Esophagus (tissue), 2 donors: Measurements from ENCODE around the gene ZSCAN4. TPM values are rescaled to one million over a fixed set of nuclear protein-coding genes. Genes with fewer than 3 reads are reported as not detected.

ENCODE experiments used
- H3K27ac ChIP-seq, 2 donors: one replicate each; pipeline ENCODE4 v1.5.1; 2013; ENCODE audit warnings: low read depth in 2 of 2, mild to moderate bottlenecking in 2 of 2, inconsistent platforms in 1 of 2, low read length in 1 of 2, moderate library complexity in 1 of 2
- H3K27me3 ChIP-seq, 2 donors: one replicate each; pipeline ENCODE4 v1.6.1; 2013; ENCODE audit warnings: low read length in 2 of 2, control low read depth in 1 of 2, mild to moderate bottlenecking in 1 of 2; ENCODE audit not compliant: insufficient read depth in 2 of 2, control insufficient read depth in 1 of 2
- H3K36me3 ChIP-seq, 2 donors: one replicate each; pipeline ENCODE4 v1.6.1; 2013; ENCODE audit warnings: low read length in 1 of 2; ENCODE audit not compliant: control insufficient read depth in 2 of 2, insufficient read depth in 2 of 2
- H3K4me1 ChIP-seq, 2 donors: one replicate each; pipeline ENCODE4 v1.6.1; 2013; ENCODE audit warnings: low read length in 1 of 2; ENCODE audit not compliant: control insufficient read depth in 2 of 2, insufficient read depth in 2 of 2
- H3K4me3 ChIP-seq, 2 donors: one replicate each; pipeline ENCODE4 v1.5.1; 2013; ENCODE audit warnings: low read length in 2 of 2, mild to moderate bottlenecking in 2 of 2, low read depth in 1 of 2, moderate library complexity in 1 of 2
- H3K9me3 ChIP-seq, 2 donors: one replicate each; pipeline ENCODE4 v1.6.1; 2013; ENCODE audit warnings: mild to moderate bottlenecking in 2 of 2, low read depth in 1 of 2, low read length in 1 of 2, moderate library complexity in 1 of 2; ENCODE audit not compliant: control insufficient read depth in 2 of 2, insufficient read depth in 1 of 2
- WGBS, 2 donors: extraction: QIAGEN DNeasy Blood & Tissue Kit; methylation state at CpG; one replicate each; pipeline ENCODE4 v1.1.7; 2013; 5-methylcytosine and 5-hydroxymethylcytosine counted together
- polyA plus RNA-seq, 2 donors: library from polyadenylated mRNA; stranded (reverse); fragments of 200-250 nt; gene quantifications; one replicate each; pipeline ENCODE4 v1.2.3, GENCODE V29; 2013
- donor health status: healthy with polysubstance abuse.
- donor health status: Bipolar disorder and iron deficiency.

The ZSCAN4 gene
- polyA plus RNA-seq, 2 donors = 0.01 to 0.08 TPM

DNA sequence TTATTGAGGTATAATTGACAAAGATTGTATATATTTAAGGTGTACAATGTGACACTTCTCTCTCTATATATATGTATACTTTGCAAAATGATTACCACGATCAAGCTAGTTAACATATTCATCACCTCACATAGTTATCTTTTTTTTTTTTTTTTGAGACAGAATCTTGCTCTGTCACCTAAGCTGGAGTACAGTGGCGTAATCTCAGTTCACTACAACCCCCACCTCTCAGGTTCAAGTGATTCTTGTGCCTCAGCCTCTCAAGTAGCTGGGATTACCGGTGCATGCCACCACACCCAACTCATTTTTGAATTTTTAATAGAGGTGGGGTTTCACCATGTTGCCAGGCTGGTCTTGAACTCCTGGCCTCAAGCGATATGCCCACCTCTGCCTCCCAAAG is 3.7 kb downstream of the ZSCAN4 start:
- Histone ChIP-seq H3K27ac (no peak overlapping the region), H3K4me3 (no peak overlapping the region), H3K9me3 (no peaks in the 10 kb centered on the region), H3K36me3 (no peaks in the 10 kb centered on the region), H3K27me3 (no peaks in the 10 kb centered on the region), H3K4me1 (no peaks in the 10 kb centered on the region)
- 76 to 81% methylated on average over 4 of the region's 4 CpGs for WGBS, 2 donors

DNA sequence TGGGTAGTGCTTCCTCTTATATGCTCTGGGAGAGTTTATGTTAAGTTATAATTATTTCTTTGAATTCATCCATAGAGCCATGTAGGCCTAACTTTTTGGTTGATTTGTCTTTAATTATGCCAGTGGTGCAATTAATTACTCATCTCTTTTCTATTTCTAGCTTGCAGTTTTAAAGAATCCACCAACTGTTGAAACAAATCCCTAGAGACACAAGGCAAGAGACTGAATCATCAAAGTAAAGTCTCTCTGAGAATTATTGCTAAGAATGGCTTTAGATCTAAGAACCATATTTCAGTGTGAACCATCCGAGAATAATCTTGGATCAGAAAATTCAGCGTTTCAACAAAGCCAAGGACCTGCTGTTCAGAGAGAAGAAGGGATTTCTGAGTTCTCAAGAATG is 7.1 kb downstream of the ZSCAN4 start:
- no peaks in the 10 kb centered on the region for H3K9me3 ChIP-seq
- H3K4me1 ChIP-seq = no peaks in the 10 kb centered on the region
- WGBS, 2 donors = 64 to 66% methylated on average over 2 of the region's 2 CpGs
- H3K4me3 ChIP-seq = no peak overlapping the region
- no peaks in the 10 kb centered on the region for H3K27me3 ChIP-seq
- no peaks in the 10 kb centered on the region for H3K36me3 ChIP-seq
- no peak overlapping the region for H3K27ac ChIP-seq

DNA sequence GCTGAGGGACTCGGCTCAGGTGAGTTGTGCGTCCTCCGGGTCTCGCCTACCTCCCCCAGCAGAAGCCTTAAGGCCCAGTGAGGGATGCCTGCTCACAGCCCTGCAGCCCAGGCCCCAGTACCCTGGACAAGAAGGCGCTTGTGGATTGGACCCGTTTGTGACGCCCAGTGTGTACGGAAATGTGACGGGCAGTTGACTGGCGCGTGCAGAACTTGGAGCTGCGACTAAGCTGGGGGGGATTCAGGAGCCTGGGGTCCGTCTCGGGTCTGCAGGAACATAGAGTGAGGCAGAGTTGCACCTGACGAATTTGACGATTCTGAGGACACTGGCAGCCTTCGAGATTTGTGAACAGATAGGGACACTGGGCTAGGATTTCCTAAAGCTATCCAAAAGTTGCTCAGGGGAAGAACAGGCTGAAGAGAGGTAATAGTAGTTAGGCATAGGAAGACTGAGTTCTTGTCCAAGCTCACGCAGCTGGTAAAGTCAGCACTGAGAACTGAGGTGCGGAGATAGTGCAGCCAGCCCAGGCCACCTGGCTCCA is 13.6 kb downstream of the ZSCAN4 start:
- Histone ChIP-seq H3K4me1 (peaks cover 2 to 7% of the 10 kb centered on the region in 2 donors), H3K4me3 (peak overlapping the region; percentile 94 to 98), H3K36me3 (peaks cover 9 to 36% of the 10 kb centered on the region in 2 donors), H3K27ac (peak overlapping the region in 1 of 2 donors; percentile 76), H3K27me3 (no peaks in the 10 kb centered on the region), H3K9me3 (peaks cover 22 to 41% of the 10 kb centered on the region in 2 donors)
- WGBS, 2 donors = 4 to 5% methylated on average over 19 of the region's 19 CpGs

DNA sequence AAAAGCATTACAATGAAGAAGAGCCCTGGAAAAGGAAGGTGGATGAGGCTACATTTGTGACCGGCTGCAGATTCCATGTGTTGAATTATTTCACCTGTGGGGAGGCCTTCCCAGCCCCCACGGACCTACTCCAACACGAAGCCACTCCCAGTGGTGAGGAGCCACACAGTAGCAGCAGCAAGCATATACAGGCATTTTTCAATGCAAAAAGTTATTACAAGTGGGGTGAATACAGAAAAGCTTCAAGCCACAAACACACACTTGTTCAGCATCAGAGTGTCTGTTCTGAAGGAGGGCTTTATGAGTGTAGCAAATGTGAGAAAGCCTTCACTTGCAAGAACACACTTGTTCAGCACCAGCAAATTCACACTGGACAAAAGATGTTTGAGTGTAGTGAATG is 18.0 kb downstream of the ZSCAN4 start:
- H3K4me3 ChIP-seq = no peak overlapping the region

DNA sequence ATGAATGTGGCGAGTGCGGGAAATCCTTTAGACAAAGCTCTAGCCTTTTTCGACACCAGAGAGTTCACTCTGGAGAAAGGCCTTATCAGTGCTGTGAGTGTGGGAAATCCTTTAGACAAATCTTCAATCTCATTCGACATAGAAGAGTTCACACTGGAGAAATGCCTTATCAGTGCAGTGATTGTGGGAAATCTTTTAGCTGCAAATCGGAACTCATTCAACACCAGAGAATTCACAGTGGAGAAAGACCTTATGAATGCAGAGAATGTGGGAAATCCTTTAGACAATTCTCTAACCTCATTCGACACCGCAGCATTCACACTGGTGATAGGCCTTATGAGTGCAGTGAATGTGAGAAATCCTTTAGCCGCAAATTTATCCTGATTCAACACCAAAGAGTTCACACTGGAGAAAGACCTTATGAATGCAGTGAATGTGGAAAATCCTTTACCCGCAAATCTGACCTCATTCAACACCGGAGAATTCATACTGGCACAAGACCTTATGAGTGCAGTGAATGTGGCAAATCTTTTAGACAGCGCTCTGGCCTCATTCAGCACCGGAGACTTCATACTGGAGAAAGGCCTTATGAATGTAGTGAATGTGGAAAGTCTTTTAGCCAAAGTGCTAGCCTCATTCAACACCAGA is 18.8 kb downstream of the ZSCAN4 start:
- H3K4me1 ChIP-seq = peaks cover 2 to 4% of the 10 kb centered on the region in 2 donors
- 98% methylated on average over 12 of the region's 12 CpGs for WGBS, 2 donors
- H3K4me3 ChIP-seq = no peak overlapping the region
- H3K27ac ChIP-seq = no peak overlapping the region
- H3K27me3 ChIP-seq = no peaks in the 10 kb centered on the region
- peaks cover 10 to 36% of the 10 kb centered on the region in 2 donors for H3K36me3 ChIP-seq
- peaks cover 29 to 64% of the 10 kb centered on the region in 2 donors for H3K9me3 ChIP-seq

More for the DNA sequence above, 18.0 kb downstream of the ZSCAN4 start:
- Histone ChIP-seq H3K36me3 (peaks cover 10 to 36% of the 10 kb centered on the region in 2 donors), H3K9me3 (peaks cover 29 to 64% of the 10 kb centered on the region in 2 donors), H3K27me3 (no peaks in the 10 kb centered on the region), H3K4me1 (peaks cover 2 to 7% of the 10 kb centered on the region in 2 donors), H3K27ac (no peak overlapping the region)
- 98 to 99% methylated on average over 3 of the region's 3 CpGs for WGBS, 2 donors

DNA sequence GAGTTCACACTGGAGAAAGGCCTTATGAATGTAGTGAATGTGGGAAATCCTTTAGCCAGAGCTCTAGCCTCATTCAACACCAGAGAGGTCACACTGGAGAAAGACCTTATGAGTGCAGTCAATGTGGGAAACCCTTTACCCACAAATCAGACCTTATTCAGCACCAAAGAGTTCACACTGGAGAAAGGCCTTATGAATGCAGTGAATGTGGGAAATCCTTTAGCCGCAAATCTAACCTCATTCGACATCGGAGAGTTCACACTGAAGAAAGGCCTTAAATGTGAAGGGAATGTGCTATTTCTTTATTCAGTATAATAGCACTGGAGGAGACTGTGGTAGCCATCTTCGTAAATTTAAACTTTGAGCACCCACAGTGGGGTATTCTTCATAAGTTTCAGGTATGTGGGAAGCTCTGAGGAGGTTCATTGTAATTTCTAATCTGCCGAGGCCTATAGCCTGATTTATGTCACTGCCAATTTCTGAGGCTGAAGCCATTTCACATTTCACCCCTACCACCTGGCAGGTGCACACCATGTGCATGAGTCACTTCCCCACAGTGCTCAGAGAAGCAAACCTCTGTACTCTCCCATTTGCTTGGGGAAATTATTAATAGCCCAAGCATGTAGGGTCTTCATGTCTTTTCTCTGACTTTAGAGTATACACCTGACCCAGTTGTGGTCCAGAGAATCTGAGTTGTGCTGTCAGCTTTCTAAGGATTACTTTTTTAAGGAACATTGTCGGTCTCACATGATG is 19.5 kb downstream of the ZSCAN4 start:
- Histone ChIP-seq H3K9me3 (peaks cover 33 to 67% of the 10 kb centered on the region in 2 donors), H3K4me1 (no peaks in the 10 kb centered on the region), H3K27ac (no peak overlapping the region), H3K27me3 (no peaks in the 10 kb centered on the region), H3K36me3 (peaks cover 10 to 36% of the 10 kb centered on the region in 2 donors), H3K4me3 (no peak overlapping the region)
- WGBS, 2 donors = 97% methylated on average over 6 of the region's 6 CpGs

DNA sequence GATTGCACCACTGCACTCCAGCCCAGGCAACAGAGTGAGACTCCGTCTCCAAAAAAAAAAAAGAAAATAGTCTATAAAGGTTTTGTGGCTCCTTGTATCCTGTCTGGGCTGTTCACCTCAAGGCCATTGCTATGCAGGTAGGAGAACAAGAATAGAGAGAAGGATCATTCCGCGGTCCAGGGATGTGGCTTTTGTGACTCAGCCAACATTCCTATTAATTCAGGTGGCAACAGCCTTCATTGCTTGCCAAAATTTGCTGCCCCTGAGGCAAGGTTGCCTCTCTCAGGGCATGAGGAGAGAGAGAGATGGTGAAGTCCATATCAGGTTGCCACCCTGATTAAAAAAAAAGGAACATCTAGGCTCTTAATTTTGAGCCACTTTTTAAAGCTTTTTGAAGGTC is 21.0 kb downstream of the ZSCAN4 start:
- peaks cover 10 to 23% of the 10 kb centered on the region in 2 donors for H3K36me3 ChIP-seq
- H3K27ac ChIP-seq = no peak overlapping the region
- H3K9me3 ChIP-seq = peaks cover 33 to 65% of the 10 kb centered on the region in 2 donors
- no peaks in the 10 kb centered on the region for H3K4me1 ChIP-seq
- H3K27me3 ChIP-seq = no peaks in the 10 kb centered on the region
- 86 to 91% methylated on average over 3 of the region's 3 CpGs for WGBS, 2 donors
- no peak overlapping the region for H3K4me3 ChIP-seq

DNA sequence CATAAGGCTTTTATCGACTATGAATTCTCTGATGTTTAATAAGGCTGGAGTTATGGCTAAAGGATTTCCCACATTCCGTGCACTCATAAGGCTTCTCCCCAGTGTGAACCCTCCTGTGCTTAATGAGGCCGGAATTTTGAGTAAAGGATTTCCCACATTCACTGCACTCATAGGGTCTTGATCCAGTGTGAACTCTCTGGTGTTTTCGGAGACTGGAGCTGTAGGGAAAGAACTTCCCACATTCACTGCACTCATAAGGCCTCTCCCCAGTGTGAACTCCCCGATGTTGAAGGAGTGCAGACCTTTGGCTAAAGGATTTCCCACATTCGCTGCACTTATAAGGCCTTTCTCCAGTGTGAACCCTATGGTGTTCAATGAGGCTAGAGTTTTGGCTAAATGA is 32.9 kb downstream of the ZSCAN4 start:
- H3K4me1 ChIP-seq = no peaks in the 10 kb centered on the region
- H3K4me3 ChIP-seq = no peak overlapping the region
- H3K27ac ChIP-seq = no peak overlapping the region
- H3K9me3 ChIP-seq = peaks cover 11 to 47% of the 10 kb centered on the region in 2 donors
- H3K36me3 ChIP-seq = peaks cover 7 to 8% of the 10 kb centered on the region in 2 donors
- WGBS, 2 donors = 96 to 98% methylated on average over 6 of the region's 6 CpGs
- no peaks in the 10 kb centered on the region for H3K27me3 ChIP-seq

DNA sequence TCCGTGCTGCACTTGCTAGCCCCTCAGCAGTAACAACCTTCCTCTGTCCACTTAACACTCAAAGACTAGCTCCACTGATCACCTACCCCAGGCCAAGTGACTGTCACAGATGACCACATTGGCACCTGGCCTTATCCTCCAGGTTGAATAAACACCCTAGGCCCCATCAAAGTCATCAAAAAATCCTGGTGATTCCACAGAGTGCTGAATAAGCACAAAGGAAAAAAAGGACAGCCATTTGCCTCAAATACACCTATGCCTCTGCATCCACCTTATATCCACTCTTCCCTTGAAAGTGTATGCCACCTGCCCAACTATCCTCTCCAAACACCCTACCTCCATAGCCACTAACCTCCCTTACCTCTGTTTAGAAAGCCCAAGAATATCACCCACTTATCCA is 37.6 kb downstream of the ZSCAN4 start:
- Histone ChIP-seq H3K36me3 (peaks cover 3 to 4% of the 10 kb centered on the region in 2 donors), H3K9me3 (peaks cover 11 to 45% of the 10 kb centered on the region in 2 donors), H3K27ac (no peak overlapping the region), H3K4me1 (peaks cover 0 to 4% of the 10 kb centered on the region in 2 donors), H3K4me3 (no peak overlapping the region), H3K27me3 (no peaks in the 10 kb centered on the region)
- WGBS, 2 donors = 95 to 99% methylated on average over 1 of the region's 1 CpG
